ENCODE results near the gene SYNE3.

Gene SYNE3

DNA sequence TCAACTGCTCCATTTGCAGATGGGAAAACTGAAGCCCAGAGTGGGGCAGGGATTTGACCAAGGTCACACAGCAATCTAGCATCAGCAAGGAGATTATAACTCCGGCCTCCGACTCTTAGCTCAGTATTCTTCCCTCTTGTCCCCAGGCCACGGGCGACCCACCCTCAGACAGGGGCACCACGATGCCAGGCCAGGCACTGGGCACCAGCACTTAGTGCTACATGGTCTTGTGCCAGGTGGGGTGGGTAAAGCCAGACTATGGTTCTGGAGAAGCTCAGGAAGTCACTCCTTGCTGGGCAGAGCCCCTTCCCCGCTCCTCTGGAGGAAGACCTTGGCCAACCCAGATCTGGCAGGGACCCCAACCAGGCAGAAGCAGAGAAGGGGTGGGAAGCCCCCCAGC is 41.5 kb downstream of the SYNE3 start:
- no peak for DNase-seq (ENCODE audit: low spot score)

DNA sequence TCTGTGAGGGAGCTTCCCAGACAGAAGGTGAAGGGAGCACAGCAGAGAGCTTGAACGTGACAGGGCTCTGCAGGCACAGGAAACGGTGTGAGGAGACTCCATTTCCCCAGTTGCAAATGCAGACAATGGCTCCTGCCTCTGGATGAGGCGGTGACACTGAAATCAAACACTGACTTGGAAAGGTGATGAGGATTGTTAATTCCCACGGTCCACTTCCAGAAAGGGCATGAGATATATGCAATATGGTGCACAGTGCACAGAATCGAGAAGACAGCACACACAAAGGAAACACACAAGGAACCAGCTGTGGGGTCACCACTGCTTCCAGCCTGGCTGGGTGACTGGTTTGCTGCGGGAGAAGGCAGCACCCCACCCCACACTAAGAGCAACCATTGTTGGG is 42.0 kb downstream of the SYNE3 start:
- DNase-seq (ENCODE audit: low spot score), result no peak

DNA sequence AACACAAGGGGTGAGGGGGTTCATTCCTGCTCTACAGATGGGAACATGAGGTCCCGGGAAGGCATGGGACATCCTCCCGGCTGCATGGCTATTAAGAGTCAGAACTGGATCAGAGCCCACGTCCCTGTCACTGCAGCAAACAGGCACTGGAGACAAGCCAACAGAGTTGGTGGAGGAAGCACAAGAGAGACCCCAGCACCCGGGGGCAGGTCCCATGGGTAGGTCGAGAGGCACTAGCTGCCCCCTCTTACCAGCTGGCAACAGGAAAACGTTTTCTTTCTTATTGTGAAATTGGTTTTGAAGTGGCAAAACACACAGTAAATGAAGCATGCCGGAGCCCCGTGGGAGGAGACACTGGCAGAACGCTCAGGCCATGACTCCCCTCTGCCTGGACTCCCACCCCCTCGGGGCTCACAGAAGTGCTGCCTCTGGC is 43.6 kb downstream of the SYNE3 start:
- no peak for DNase-seq (ENCODE audit: low spot score)

DNA sequence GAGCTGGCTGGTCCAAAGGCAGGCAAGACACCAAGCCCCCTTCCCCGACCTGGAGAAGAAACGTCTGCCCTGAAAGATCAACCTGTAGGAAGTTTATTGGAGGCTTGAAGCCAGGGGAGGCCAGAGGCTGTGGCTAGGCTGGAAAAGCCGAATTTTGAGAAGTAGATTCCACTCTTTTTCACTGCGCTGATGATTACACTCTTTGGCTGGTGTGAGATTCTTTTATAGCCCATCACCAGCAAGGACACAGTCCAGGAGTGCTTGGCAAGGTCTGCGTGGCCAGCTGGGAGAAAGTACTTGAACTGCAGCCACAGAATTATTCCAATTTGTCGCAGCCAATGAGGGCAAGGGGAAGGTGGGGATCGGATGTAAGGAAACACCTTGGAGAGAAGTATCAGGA is 45.0 kb downstream of the SYNE3 start:
- peak; percentile 22 for DNase-seq (ENCODE audit: low spot score)

DNA sequence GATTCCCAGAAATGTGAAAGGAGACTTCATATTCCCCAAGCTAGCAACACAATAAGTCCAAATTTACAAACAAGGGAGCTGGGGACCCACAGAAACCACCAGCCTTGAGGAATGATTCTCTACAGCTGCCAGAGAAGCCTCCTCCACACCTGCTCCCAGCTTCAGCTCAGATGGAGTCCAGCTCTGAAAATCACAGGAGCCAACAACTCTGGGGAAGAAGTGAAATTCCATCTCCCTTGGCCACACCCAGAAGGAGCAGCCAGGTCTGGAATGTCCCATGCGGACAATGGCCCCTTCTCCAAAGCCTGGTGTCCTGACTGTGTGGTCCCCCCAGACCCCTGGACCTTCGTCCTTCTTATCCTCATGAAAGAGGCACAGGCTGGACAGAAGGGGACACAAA is 45.4 kb downstream of the SYNE3 start:
- DNase-seq (ENCODE audit: low spot score), result no peak

DNA sequence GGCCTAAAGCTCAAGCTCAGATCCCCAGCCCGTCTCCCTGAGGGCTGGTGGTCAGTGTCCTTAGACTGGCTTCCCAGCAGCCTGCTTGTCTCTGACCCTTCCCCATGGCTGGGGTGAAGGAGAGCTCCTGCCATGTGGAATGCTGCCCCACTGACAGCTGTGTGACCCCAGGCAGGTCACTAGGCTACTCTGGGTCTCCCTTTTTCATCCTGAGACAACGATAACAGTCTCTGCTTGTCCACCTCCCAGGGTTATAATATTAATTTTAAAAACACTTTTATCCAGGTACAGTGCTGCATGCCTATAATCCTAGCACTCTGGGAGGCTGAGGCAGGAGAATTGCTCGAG is 47.3 kb downstream of the SYNE3 start:
- DNase-seq (ENCODE audit: low spot score), result no peak

DNA sequence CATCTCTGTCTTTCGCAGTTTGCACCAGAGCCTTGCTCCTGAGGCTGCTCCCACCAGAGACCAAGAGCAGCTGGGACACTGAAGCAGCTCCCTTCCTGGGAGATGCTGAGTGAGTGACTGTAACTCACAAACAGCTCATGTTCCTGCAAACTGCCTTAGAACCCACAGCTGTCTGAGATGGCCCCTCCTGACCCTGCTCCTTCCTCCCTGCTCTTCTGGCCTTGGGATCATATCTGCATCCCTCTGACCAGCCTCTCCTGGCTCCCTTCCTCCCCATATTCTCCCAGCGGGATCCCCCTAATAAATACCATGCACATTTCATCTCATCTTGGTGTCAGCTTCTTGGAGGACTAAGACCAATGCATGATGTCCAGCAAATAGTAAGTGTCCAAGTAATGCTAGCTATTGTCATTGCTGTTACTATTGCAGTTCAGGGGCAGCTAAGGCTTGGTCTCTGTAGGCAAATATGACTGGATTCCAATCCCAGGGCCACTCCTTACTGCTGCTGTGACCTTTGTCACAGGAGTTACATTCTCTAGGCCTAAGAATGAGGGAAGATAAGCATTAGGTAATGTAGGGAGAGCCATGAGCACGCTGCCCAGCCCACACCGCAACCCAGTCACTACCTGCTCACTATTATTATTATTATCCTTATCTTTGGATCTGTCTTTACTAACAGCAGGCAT is 47.9 kb downstream of the SYNE3 start:
- no peak for DNase-seq (ENCODE audit: low spot score)

DNA sequence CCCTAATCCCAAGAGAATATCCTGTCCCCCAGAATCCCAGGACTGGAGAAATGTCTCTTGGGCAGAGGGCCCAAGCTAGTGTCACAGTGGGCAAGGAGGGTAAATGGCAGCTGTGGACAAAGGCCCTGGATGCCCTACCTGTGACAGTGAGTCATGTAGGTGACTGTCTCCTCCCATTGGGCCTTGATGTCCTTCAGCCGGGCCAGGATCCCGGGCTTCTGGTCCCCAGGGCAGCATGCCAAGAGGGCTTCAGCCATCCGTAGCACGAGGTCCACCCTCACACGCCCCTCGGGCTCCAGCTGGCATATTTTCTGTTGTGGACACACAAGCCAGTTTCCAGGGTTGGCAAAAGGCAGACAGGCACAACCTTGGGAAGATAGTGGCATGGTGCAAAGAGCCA is 48.8 kb downstream of the SYNE3 start:
- no peak for DNase-seq (ENCODE audit: low spot score)

DNA sequence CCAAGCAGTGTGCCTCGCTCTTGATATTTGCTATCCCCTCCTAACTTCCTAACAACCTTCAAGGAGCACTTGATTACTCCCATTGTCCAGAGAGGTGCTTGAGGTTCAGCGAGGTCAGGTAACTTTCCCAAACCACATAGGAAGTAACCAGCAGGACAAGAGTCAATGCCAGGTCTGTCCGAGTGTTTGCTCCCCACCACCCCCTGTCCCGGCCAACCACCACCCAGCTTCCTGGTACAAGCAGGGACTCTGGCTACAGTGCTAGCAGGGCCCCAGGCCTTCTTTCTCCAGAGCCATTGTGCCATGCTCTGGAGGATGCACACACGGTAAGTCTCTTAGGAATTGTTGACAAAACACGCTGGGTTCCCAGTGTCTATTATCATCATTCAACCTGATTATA is 49.2 kb downstream of the SYNE3 start:
- no peak for DNase-seq (ENCODE audit: low spot score)

Data from AG08396 (cell line).